SU-DHL-6 (cell line): ENCODE data around the gene POM121L12.

Experiments used
- H2AFZ ChIP-seq: fragments of 200-600 bp; sonication (generic); 2 replicates; pipeline ENCODE4 v1.6.1; 2014; ENCODE audit warnings: low read depth, mild to moderate bottlenecking, moderate library complexity, mixed read lengths, antibody characterized with exemption, low read length; ENCODE audit not compliant: severe bottlenecking
- H3F3A ChIP-seq: fragments of 200-600 bp; shearing (Covaris generic); 2 replicates; pipeline ENCODE4 v1.6.0; 2016; ENCODE audit warnings: antibody characterized with exemption, mild to moderate bottlenecking; ENCODE audit not compliant: insufficient read depth
- H3K27ac ChIP-seq: fragments of 200-600 bp; sonication (generic); 2 replicates; pipeline ENCODE4 v1.5.1; 2016; ENCODE audit warnings: low read depth, mild to moderate bottlenecking, low read length, moderate library complexity, mixed read lengths
- H3K27me3 ChIP-seq: fragments of 200-600 bp; sonication (generic), shearing (Covaris generic); 2 replicates; pipeline ENCODE4 v1.6.0; 2014; ENCODE audit warnings: mild to moderate bottlenecking, low read length
- H3K36me3 ChIP-seq: fragments of 200-600 bp; sonication (generic); 2 replicates; pipeline ENCODE4 v1.6.1; 2014; ENCODE audit warnings: mild to moderate bottlenecking, low read length, mixed read lengths
- H3K4me2 ChIP-seq: fragments of 300-600, 200-600 bp; shearing (Covaris generic), sonication (generic); 2 replicates; pipeline ENCODE4 v1.6.0; 2014; ENCODE audit warnings: low read length, low read depth, mild to moderate bottlenecking; ENCODE audit not compliant: poor library complexity, severe bottlenecking
- H3K4me3 ChIP-seq: fragments of 200-600 bp; sonication (generic); 2 replicates; pipeline ENCODE4 v1.5.1; 2014; ENCODE audit warnings: antibody characterized with exemption, low read length, mild to moderate bottlenecking, mixed read lengths; ENCODE audit not compliant: insufficient read depth, poor library complexity, severe bottlenecking
- H3K79me2 ChIP-seq: fragments of 200-600 bp; sonication (generic); 2 replicates; pipeline ENCODE4 v1.6.1; 2014; ENCODE audit warnings: mild to moderate bottlenecking, low read length, moderate library complexity; ENCODE audit not compliant: insufficient read depth
- H3K9ac ChIP-seq: fragments of 200-600 bp; sonication (generic); 2 replicates; pipeline ENCODE4 v1.7.0; 2014; ENCODE audit warnings: mild to moderate bottlenecking, low read length
- H3K9me2 ChIP-seq: fragments of 200-600 bp; sonication (generic); replicated peaks from 2 replicates; pipeline ENCODE4 v1.6.1; 2014; ENCODE audit warnings: low read length; ENCODE audit not compliant: insufficient read depth
- H3K9me3 ChIP-seq: fragments of 200-600 bp; sonication (generic); 2 replicates; pipeline ENCODE4 v1.6.1; 2014; ENCODE audit warnings: low read length, mixed read lengths; ENCODE audit not compliant: insufficient read depth
- H4K20me1 ChIP-seq: fragments of 200-600 bp; sonication (generic); 2 replicates; pipeline ENCODE4 v1.6.1; 2014; ENCODE audit warnings: low read depth, mild to moderate bottlenecking, antibody characterized with exemption, low read length, moderate library complexity, mixed read lengths
- EZH2phosphoT487 ChIP-seq: fragments of 200-600 bp; sonication (generic), shearing (Covaris generic); conservative IDR thresholded peaks from 2 replicates; pipeline ENCODE4 v1.6.1; 2018; ENCODE audit warnings: mild to moderate bottlenecking, antibody characterized with exemption, low read length, moderate library complexity, mixed read lengths
- TF ChIP-seq, protein P1 (sequence below): fragments of 200-600 bp; sonication (generic); IDR thresholded peaks from one replicate; pipeline ENCODE4 v1.5.1; 2017; ENCODE audit warnings: antibody characterized with exemption, mild to moderate bottlenecking, low read length, moderate library complexity; ENCODE audit not compliant: insufficient read depth, poor library complexity, severe bottlenecking

POM121L12 gene

DNA sequence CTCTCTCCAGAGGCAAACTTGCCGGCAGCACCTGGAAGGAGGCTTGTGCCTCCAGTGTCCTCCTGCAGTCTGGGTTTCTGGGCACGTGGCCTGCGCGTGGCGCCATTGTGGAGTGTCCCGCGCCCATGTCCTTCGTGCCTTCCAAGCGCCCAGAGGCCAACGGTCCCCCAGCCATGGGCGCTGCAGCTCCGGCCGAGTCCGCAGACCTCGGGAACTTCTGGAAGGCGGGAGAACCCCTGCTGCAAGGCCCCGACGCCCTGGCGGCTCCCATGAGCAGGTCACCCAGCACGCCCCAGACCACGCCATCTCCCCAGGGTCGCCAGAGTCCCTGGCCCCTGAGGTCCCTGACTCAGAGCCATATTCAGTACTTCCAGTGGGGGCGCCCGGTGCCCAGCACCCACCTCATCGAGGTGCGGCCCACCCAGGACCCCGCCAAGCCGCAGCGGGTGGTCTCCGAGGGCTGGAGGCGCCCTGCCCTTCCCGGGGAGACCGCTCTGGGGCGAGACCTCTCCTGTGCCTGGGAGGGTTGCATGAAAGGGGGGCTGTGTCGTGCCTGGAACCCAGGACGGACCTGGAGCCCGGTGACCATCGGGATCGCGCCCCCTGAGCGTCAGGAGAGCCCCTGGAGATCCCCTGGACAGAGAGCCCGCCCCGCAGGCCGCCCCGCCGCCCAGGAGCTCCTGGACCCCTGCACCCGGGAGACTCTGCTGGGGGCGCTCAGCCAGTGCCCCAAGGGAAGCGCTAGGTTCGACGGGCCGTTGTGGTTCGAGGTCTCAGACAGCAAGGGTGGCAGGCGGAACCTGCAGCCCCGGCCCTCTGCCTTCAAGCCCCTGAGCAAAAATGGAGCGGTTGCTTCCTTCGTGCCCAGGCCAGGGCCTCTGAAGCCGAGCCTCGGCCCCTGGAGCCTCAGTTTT, at the start of gene POM121L12:
TSS of gene POM121L12 (plus strand) at position 135 of the 914 bp plus-strand sequence. CDS start at position 174, 39 bp downstream.
- Histone ChIP-seq H3F3A (no peaks in the 10 kb centered on the region), H2AFZ (no peak within 1 kb of the TSS), H3K4me3 (no peak within 1 kb of the TSS), H3K9me3 (no peaks in the 10 kb centered on the region), H3K9ac (no peak within 1 kb of the TSS), H3K9me2 (no peaks in the 10 kb centered on the region; the same call in 1 of the 2 replicates), H4K20me1 (no peaks in the 10 kb centered on the region), H3K79me2 (no peaks in the 10 kb centered on the region), H3K4me2 (no peak within 1 kb of the TSS), H3K36me3 (no peaks in the 10 kb centered on the region), H3K27me3 (no peaks in the 10 kb centered on the region), H3K27ac (no peak within 1 kb of the TSS)
- no peak for TF ChIP-seq EZH2phosphoT487
- TF ChIP-seq, protein P1, sequence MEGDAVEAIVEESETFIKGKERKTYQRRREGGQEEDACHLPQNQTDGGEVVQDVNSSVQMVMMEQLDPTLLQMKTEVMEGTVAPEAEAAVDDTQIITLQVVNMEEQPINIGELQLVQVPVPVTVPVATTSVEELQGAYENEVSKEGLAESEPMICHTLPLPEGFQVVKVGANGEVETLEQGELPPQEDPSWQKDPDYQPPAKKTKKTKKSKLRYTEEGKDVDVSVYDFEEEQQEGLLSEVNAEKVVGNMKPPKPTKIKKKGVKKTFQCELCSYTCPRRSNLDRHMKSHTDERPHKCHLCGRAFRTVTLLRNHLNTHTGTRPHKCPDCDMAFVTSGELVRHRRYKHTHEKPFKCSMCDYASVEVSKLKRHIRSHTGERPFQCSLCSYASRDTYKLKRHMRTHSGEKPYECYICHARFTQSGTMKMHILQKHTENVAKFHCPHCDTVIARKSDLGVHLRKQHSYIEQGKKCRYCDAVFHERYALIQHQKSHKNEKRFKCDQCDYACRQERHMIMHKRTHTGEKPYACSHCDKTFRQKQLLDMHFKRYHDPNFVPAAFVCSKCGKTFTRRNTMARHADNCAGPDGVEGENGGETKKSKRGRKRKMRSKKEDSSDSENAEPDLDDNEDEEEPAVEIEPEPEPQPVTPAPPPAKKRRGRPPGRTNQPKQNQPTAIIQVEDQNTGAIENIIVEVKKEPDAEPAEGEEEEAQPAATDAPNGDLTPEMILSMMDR, result no peak

DNA sequence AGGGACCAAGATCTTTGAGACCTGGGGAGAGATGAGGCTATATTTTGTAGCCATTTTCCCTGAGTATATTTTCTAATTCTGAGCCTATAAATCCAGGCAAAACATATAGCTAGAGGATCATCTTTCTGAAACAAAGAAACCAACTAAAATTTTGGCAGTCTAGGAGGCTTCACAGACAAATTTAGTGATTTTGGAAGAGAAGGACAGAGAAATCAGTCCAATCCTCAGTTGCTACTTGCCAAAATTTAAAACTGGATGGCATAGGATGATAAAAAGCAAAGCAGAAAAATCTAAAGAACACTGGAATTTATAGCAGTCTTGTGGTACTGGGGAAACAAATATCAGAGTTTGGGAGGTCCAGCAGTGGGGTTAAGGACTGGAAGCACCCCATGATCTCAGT, 43.4 kb upstream of the POM121L12 start:
- Histone ChIP-seq H3K4me3 (no peak overlapping the region), H2AFZ (no peak overlapping the region), H3K79me2 (no peaks in the 10 kb centered on the region), H3K9ac (no peak overlapping the region), H3K9me2 (no peaks in the 10 kb centered on the region), H3K27me3 (no peaks in the 10 kb centered on the region), H3K27ac (no peak overlapping the region), H3K4me2 (no peak overlapping the region), H3F3A (no peaks in the 10 kb centered on the region), H3K36me3 (no peaks in the 10 kb centered on the region), H3K9me3 (no peaks in the 10 kb centered on the region), H4K20me1 (no peaks in the 10 kb centered on the region)
- TF ChIP-seq, protein P1, result no peak
- TF ChIP-seq EZH2phosphoT487, result no peak

DNA sequence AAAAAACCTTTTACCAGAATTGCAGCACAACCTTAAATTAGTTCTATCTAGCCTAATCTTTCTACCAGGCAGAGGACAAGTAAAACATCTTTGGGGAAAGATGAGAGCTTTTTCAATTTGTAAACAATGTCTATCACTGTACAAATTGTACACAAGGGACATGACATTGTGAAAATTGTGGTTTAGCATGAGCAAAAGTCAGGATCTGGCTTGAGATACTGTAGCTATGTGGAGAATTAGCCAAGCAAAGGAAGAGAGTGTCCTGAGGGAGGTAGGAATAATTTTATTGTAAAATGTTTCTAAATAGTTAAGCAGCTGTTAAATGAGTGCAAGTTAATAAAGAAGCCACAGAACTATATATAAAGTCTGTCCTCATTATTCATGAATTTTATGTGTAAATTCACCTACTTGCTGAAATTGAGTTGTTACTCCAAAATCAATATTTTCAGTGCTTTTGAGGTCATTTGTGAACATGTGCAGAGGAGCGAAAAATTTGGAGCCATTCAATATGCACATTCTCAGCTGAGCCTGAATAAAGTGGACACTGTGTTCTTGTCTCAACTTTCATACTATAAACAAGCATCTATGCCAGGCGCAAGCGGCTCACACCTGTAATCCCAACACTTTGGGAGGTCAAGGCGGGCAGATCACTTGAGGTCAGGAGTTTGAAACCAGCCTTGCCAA, 42.8 kb upstream of the POM121L12 start:
- Histone ChIP-seq H3K9me3 (no peaks in the 10 kb centered on the region), H2AFZ (no peak overlapping the region), H3F3A (no peaks in the 10 kb centered on the region), H3K4me2 (no peak overlapping the region), H4K20me1 (no peaks in the 10 kb centered on the region), H3K27me3 (0 out of 2 replicates have a peak, but pooled peaks cover 3% of the 10 kb centered on the region), H3K4me3 (no peak overlapping the region), H3K27ac (no peak overlapping the region), H3K9ac (no peak overlapping the region), H3K79me2 (no peaks in the 10 kb centered on the region), H3K36me3 (no peaks in the 10 kb centered on the region), H3K9me2 (no peaks in the 10 kb centered on the region)
- TF ChIP-seq EZH2phosphoT487, result no peak
- TF ChIP-seq, protein P1, result no peak
